GM19193 (cell line): ENCODE results near the gene HOXA5.

Experiments used
- POLR2A ChIP-seq: IDR thresholded peaks from 4 replicates; pipeline ENCODE4 v1.6.1; 2011; ENCODE audit not compliant: insufficient read depth, insufficient read length; ENCODE audit errors: extremely low read depth

The HOXA5 gene

GRCh38 chr7:27132214-27132613 is 11.3 kb downstream of the HOXA5 start:
- no peak for TF ChIP-seq POLR2A

- no peak for TF ChIP-seq POLR2A
These were observed 12.1 kb downstream of the HOXA5 start for GRCh38 chr7:27131390-27131819.

GRCh38 chr7:27130540-27131389 is 12.7 kb downstream of the HOXA5 start, which contains the start of gene HOXA4:
Gene HOXA4, minus strand, starts transcription at chr7:27130757. Its CDS starts 24 bp downstream, at chr7:27130733.
- TF ChIP-seq POLR2A = no peak

GRCh38 chr7:27129729-27130539 is 13.5 kb downstream of the HOXA5 start:
- TF ChIP-seq POLR2A = no peak

- TF ChIP-seq POLR2A = no peak
These were observed 14.4 kb downstream of the HOXA5 start for GRCh38 chr7:27128776-27129728.

GRCh38 chr7:27128034-27128433 is 15.4 kb downstream of the HOXA5 start:
- TF ChIP-seq POLR2A = no peak

- TF ChIP-seq POLR2A = no peak
These were observed 16.7 kb downstream of the HOXA5 start for GRCh38 chr7:27126596-27127327.

- TF ChIP-seq POLR2A = no peak
These were observed 17.5 kb downstream of the HOXA5 start for GRCh38 chr7:27125986-27126394.

- TF ChIP-seq POLR2A = no peak
These were observed 18.4 kb downstream of the HOXA5 start for GRCh38 chr7:27124902-27125689.

- no peak for TF ChIP-seq POLR2A
These were observed 19.2 kb downstream of the HOXA5 start for GRCh38 chr7:27124096-27124901.

GRCh38 chr7:27123477-27124053 is 19.9 kb downstream of the HOXA5 start:
- TF ChIP-seq POLR2A = no peak

GRCh38 chr7:27123007-27123476 is 20.4 kb downstream of the HOXA5 start:
- no peak for TF ChIP-seq POLR2A
